PC-9 (cell line): ENCODE results near the gene GMPR2. TPM values are rescaled to one million over a fixed set of nuclear protein-coding genes. Genes with fewer than 3 reads are reported as not detected.
A peak's percentile ranks its signal among the peaks of the same experiment; 100 is the strongest.
"Not testable (repeated sequence)": the region's sequence is repeated elsewhere in the genome, so short reads cannot be mapped to it uniquely, and the experiment has no call there.

ENCODE experiments used
- BruUV-seq: library from RNA; stranded (reverse); fragments of 400-500 nt; replicated peaks from 2 replicates; lab custom pipeline; 2021; lab: Mats Ljungman, UMichigan
- CTCF ChIA-PET: fragments of 300-600 bp; sonication (Branson Sonifier 250); formaldehyde crosslinking; loops from one replicate; lab custom pipeline; 2022; ENCODE audit warnings: antibody characterized with exemption; lab: Charles Lee
- POLR2A ChIA-PET: fragments of 300-600 bp; sonication (Branson Sonifier 250); formaldehyde crosslinking; loops from one replicate; lab custom pipeline; 2022; ENCODE audit warnings: antibody characterized with exemption; ENCODE audit not compliant: unreplicated experiment; lab: Charles Lee
- DNase-seq, 2 experiments: peaks; one replicate each; pipeline versions ENCODE4 v3.0.0 to v3.0.0-alpha.2; 2015 to 2022; ENCODE audit warnings: mixed read lengths in 1 of 2
- H2AFZ ChIP-seq: fragments of 200-600 bp; sonication (generic); 2 replicates; pipeline ENCODE4 v1.8.1; 2017; ENCODE audit warnings: antibody characterized with exemption
- H3F3A ChIP-seq: fragments of 200-600 bp; sonication (generic); 2 replicates; pipeline ENCODE4 v1.8.1; 2017; ENCODE audit warnings: antibody characterized with exemption, mild to moderate bottlenecking, low read depth; ENCODE audit not compliant: insufficient read depth
- H3K27ac ChIP-seq: fragments of 200-600 bp; sonication (generic); 2 replicates; pipeline ENCODE4 v1.6.1; 2016; ENCODE audit warnings: mixed run types
- H3K27me3 ChIP-seq: fragments of 200-600 bp; sonication (generic); 2 replicates; pipeline ENCODE4 v1.6.1; 2016; ENCODE audit warnings: low read depth, mixed run types; ENCODE audit not compliant: insufficient read depth
- H3K36me3 ChIP-seq: fragments of 200-600 bp; sonication (generic); 2 replicates; pipeline ENCODE4 v1.6.1; 2016; ENCODE audit warnings: low read depth, mixed run types
- H3K4me1 ChIP-seq: fragments of 200-600 bp; sonication (generic); replicated peaks from 2 replicates; pipeline ENCODE4 v1.6.1; 2016; ENCODE audit warnings: mixed run types; ENCODE audit not compliant: insufficient read depth
- H3K4me2 ChIP-seq: fragments of 200-600 bp; sonication (generic); 2 replicates; pipeline ENCODE4 v1.6.1; 2017; ENCODE audit warnings: mixed run types
- H3K4me3 ChIP-seq: fragments of 200-600 bp; sonication (generic); 2 replicates; pipeline ENCODE4 v1.6.1; 2016; ENCODE audit warnings: mixed run types
- H3K79me2 ChIP-seq: fragments of 200-600 bp; sonication (generic); 2 replicates; pipeline ENCODE4 v1.6.1; 2017; ENCODE audit warnings: low read depth, mixed run types
- H3K9me2 ChIP-seq: fragments of 200-600 bp; sonication (generic); 2 replicates; pipeline ENCODE4 v1.8.1; 2017; ENCODE audit warnings: mild to moderate bottlenecking; ENCODE audit not compliant: insufficient read depth
- H3K9me3 ChIP-seq: fragments of 200-600 bp; sonication (generic); 2 replicates; pipeline ENCODE4 v1.8.1; 2016; ENCODE audit warnings: low read depth; ENCODE audit not compliant: insufficient read depth
- H4K20me1 ChIP-seq: fragments of 200-600 bp; sonication (generic); 2 replicates; pipeline ENCODE4 v1.8.1; 2017; ENCODE audit not compliant: insufficient read depth
- CTCF ChIP-seq: fragments of 200-600 bp; sonication (generic); conservative IDR thresholded peaks from 2 replicates; pipeline ENCODE4 v1.6.1; 2017; ENCODE audit warnings: mixed run types, antibody characterized with exemption, mild to moderate bottlenecking, moderate library complexity
- EZH2 ChIP-seq: fragments of 200-600 bp; sonication (generic); IDR thresholded peaks from 2 replicates; pipeline ENCODE4 v1.8.0; 2017; ENCODE audit warnings: antibody characterized with exemption, low read depth
- intact Hi-C: fragments of 100-400 bp; cut with micrococcal nuclease; formaldehyde crosslinking; loops from one replicate; pipeline ENCODE4 v1.10.0; 2022; ENCODE audit not compliant: unreplicated experiment
- total RNA-seq: library from RNA; stranded (reverse); gene quantifications from 2 replicates; pipeline ENCODE4 v1.2.3, GENCODE V29; 2021

GMPR2 gene
- total RNA-seq, 1 experiment from 2014 or later, result 55.3 TPM

GRCh38 chr14:24240110-24240918, 7.6 kb downstream of the GMPR2 start:
- H3K9me2 ChIP-seq, result no peaks in the 10 kb centered on the region
- no peak overlapping the region for H3K4me2 ChIP-seq
- peaks cover 20% of the 10 kb centered on the region; the same call in 1 of the 2 replicates for H3F3A ChIP-seq
- no peak overlapping the region for H3K27ac ChIP-seq
- TF ChIP-seq CTCF (no peak), EZH2 (no peak)
- no peaks in the 10 kb centered on the region for H3K9me3 ChIP-seq
- H3K79me2 ChIP-seq, result 0 out of 2 replicates have a peak, but pooled peaks cover under 1% of the 10 kb centered on the region
- peaks cover 6% of the 10 kb centered on the region for H3K4me1 ChIP-seq
- ChIA-PET POLR2A (no interaction called here), CTCF (no interaction called here)
- intact Hi-C loops, result loop anchor here (5.0 kb wide), 1 partner anchor 192 kb away; no protein-coding TSS in a partner anchor
- DNase-seq, result no peak
- no peaks in the 10 kb centered on the region for H3K27me3 ChIP-seq
- no peaks in the 10 kb centered on the region for H4K20me1 ChIP-seq
- no peak overlapping the region for H2AFZ ChIP-seq
- BruUV-seq, result no TSS peak
- H3K36me3 ChIP-seq, result no peaks in the 10 kb centered on the region
- H3K4me3 ChIP-seq, result no peak overlapping the region

- Histone ChIP-seq H4K20me1 (no peaks in the 10 kb centered on the region), H3K9me2 (no peaks in the 10 kb centered on the region), H3F3A (peaks cover 20% of the 10 kb centered on the region; the same call in 1 of the 2 replicates), H2AFZ (peak overlapping the region; percentile 85), H3K9me3 (no peaks in the 10 kb centered on the region), H3K4me3 (peak overlapping the region; percentile 86), H3K4me2 (peak overlapping the region; percentile 93), H3K36me3 (no peaks in the 10 kb centered on the region), H3K79me2 (no peaks in the 10 kb centered on the region), H3K4me1 (peaks cover 6% of the 10 kb centered on the region), H3K27me3 (no peaks in the 10 kb centered on the region), H3K27ac (peak overlapping the region; percentile 92)
- ChIA-PET CTCF (interaction anchor here (0.7 to 1.8 kb wide), 7 partner anchors 17 to 200 kb away, joined by 3 to 16 read pairs (median 4); no protein-coding TSS in a partner anchor), POLR2A (interaction anchor here (0.6 to 1.4 kb wide), 7 partner anchors 22 to 190 kb away, joined by 3 to 19 read pairs (median 6); partner anchors contain the start of genes DCAF11, DHRS1, IPO4 and NOP9)
- TSS peak; percentile 45 for BruUV-seq
- DNase-seq, result peak; percentile 75 to 88
- TF ChIP-seq CTCF, result peak; percentile 56
- TF ChIP-seq EZH2, result no peak
- intact Hi-C loops, result loop anchor here (2.0 to 5.0 kb wide), 3 partner anchors 33 to 190 kb away; no protein-coding TSS in a partner anchor
Measured at GRCh38 chr14:24241829-24242443, 9.2 kb downstream of the GMPR2 start.

GRCh38 chr14:24243336-24243836, 10.7 kb downstream of the GMPR2 start:
- peaks cover 16% of the 10 kb centered on the region; the same call in 1 of the 2 replicates for H3F3A ChIP-seq
- peak overlapping the region; percentile 92 for H3K27ac ChIP-seq
- no peaks in the 10 kb centered on the region for H4K20me1 ChIP-seq
- no peaks in the 10 kb centered on the region for H3K79me2 ChIP-seq
- peak overlapping the region; percentile 85 for H2AFZ ChIP-seq
- no peaks in the 10 kb centered on the region for H3K9me3 ChIP-seq
- POLR2A ChIA-PET, result interaction anchor here (0.7 kb wide), 1 partner anchor 54 kb away, joined by 8 read pairs; no protein-coding TSS in a partner anchor
- no peak for TF ChIP-seq EZH2
- TF ChIP-seq CTCF, result no peak
- CTCF ChIA-PET, result interaction anchor here (0.6 to 1.8 kb wide), 9 partner anchors 22 to 157 kb away, joined by 3 to 21 read pairs (median 4); partner anchors contain the start of genes CIDEB, DHRS1, NOP9 and RABGGTA
- peak overlapping the region; percentile 86; the same call in 1 of the 2 replicates for H3K4me3 ChIP-seq
- peak overlapping the region; percentile 93 for H3K4me2 ChIP-seq
- intact Hi-C loops, result loop anchor here (1.0 to 5.0 kb wide), 4 partner anchors 31 to 189 kb away; no protein-coding TSS in a partner anchor
- no peaks in the 10 kb centered on the region for H3K27me3 ChIP-seq
- DNase-seq, result peak in 1 of 2 experiments; percentile 55
- no peaks in the 10 kb centered on the region for H3K36me3 ChIP-seq
- no TSS peak for BruUV-seq
- H3K4me1 ChIP-seq, result peaks cover 6% of the 10 kb centered on the region
- no peaks in the 10 kb centered on the region for H3K9me2 ChIP-seq

GRCh38 chr14:24245350-24245749, 12.6 kb downstream of the GMPR2 start:
- peaks cover 16% of the 10 kb centered on the region; the same call in 1 of the 2 replicates for H3F3A ChIP-seq
- CTCF ChIA-PET, H3K4me3 ChIP-seq, H4K20me1 ChIP-seq, H3K27me3 ChIP-seq, H3K4me2 ChIP-seq, H3K79me2 ChIP-seq, H2AFZ ChIP-seq, H3K9me2 ChIP-seq, H3K27ac ChIP-seq, H3K36me3 ChIP-seq, BruUV-seq, DNase-seq, H3K4me1 ChIP-seq, intact Hi-C loops, H3K9me3 ChIP-seq: not testable (repeated sequence)
- POLR2A ChIA-PET, result interaction anchor here (0.6 kb wide), 1 partner anchor 14 kb away, joined by 3 read pairs; no protein-coding TSS in a partner anchor
